Hepatocyte (in vitro differentiated cells): ENCODE data around the gene GALR2. TPM values are rescaled to one million over a fixed set of nuclear protein-coding genes. Genes with fewer than 3 reads are reported as not detected.

Experiments used
- DNase-seq: peaks from one replicate; pipeline ENCODE4 v3.0.0-alpha.2; 2016; ENCODE audit warnings: low spot score
- H2AFZ ChIP-seq: fragments of 200-600 bp; sonication (generic); 2 replicates; pipeline ENCODE4 v1.6.0; 2016; ENCODE audit warnings: antibody characterized with exemption, mild to moderate bottlenecking
- H3K27ac ChIP-seq: fragments of 200-600 bp; sonication (generic); 2 replicates; pipeline ENCODE4 v1.5.1; 2016; ENCODE audit warnings: mild to moderate bottlenecking
- H3K27me3 ChIP-seq: fragments of 200-600 bp; sonication (generic); 2 replicates; pipeline ENCODE4 v1.6.1; 2016
- H3K36me3 ChIP-seq: fragments of 200-600 bp; sonication (generic); replicated peaks from 2 replicates; pipeline ENCODE4 v1.5.1; 2016; ENCODE audit warnings: low read depth; ENCODE audit not compliant: insufficient read depth
- H3K4me1 ChIP-seq: fragments of 200-600 bp; sonication (generic); 2 replicates; pipeline ENCODE4 v1.5.1; 2016; ENCODE audit warnings: mild to moderate bottlenecking, moderate library complexity; ENCODE audit not compliant: insufficient read depth
- H3K4me2 ChIP-seq: fragments of 200-600 bp; sonication (generic); 2 replicates; pipeline ENCODE4 v1.6.0; 2016
- H3K4me3 ChIP-seq: fragments of 200-600 bp; sonication (generic); 2 replicates; pipeline ENCODE4 v1.5.1; 2016; ENCODE audit warnings: mild to moderate bottlenecking
- H3K79me2 ChIP-seq: fragments of 200-600 bp; sonication (generic); 2 replicates; pipeline ENCODE4 v1.6.0; 2017; ENCODE audit warnings: mild to moderate bottlenecking
- H3K9me2 ChIP-seq: fragments of 200-600 bp; sonication (generic); replicated peaks from 2 replicates; pipeline ENCODE4 v1.6.0; 2017; ENCODE audit warnings: mild to moderate bottlenecking; ENCODE audit not compliant: insufficient read depth
- H3K9me3 ChIP-seq: fragments of 200-600 bp; sonication (generic); 2 replicates; pipeline ENCODE4 v1.5.1; 2016; ENCODE audit warnings: low read depth, mild to moderate bottlenecking
- H4K20me1 ChIP-seq: fragments of 200-600 bp; sonication (generic); 2 replicates; pipeline ENCODE4 v1.6.0; 2016; ENCODE audit warnings: mild to moderate bottlenecking; ENCODE audit not compliant: insufficient read depth, poor library complexity, severe bottlenecking
- EZH2 ChIP-seq: fragments of 200-600 bp; sonication (generic); IDR thresholded peaks from 2 replicates; pipeline ENCODE4 v1.6.1; 2016; ENCODE audit warnings: antibody characterized with exemption, mild to moderate bottlenecking, borderline replicate concordance
- EZH2phosphoT487 ChIP-seq: fragments of 200-600 bp; sonication (generic); IDR thresholded peaks from one replicate; pipeline ENCODE4 v1.6.1; 2018; ENCODE audit warnings: antibody characterized with exemption, mild to moderate bottlenecking, low read depth, moderate library complexity; ENCODE audit not compliant: unreplicated experiment, severe bottlenecking
- WGBS: methylation state at CpG from one replicate; pipeline ENCODE4 v1.1.6; 2016; ENCODE audit warnings: low lambda C conversion rate; ENCODE audit errors: missing lambda C conversion rate; 5-methylcytosine and 5-hydroxymethylcytosine counted together
- polyA plus RNA-seq: library from polyadenylated mRNA; unstranded; fragments of >200 nt; fragmentation: Nextera tagmentation; extraction: Ambion mirVana; gene quantifications from 2 replicates; pipeline ENCODE4 v1.2.1, GENCODE V29; 2016
- total RNA-seq: library from RNA; depleted of rRNA; stranded (reverse); fragments of >200 nt; gene quantifications from 2 replicates; pipeline ENCODE4 v1.2.3, GENCODE V29; 2014
- TF ChIP-seq, protein P1 (sequence below): fragments of 200-600 bp; sonication (generic); IDR thresholded peaks from 2 replicates; pipeline ENCODE4 v1.5.1; 2016; ENCODE audit warnings: antibody characterized with exemption, mild to moderate bottlenecking; ENCODE audit not compliant: poor library complexity

GALR2 gene
- total and polyA plus RNA-seq, 2 experiments from 2014 or later = 0.24 TPM; not detected in 1

DNA sequence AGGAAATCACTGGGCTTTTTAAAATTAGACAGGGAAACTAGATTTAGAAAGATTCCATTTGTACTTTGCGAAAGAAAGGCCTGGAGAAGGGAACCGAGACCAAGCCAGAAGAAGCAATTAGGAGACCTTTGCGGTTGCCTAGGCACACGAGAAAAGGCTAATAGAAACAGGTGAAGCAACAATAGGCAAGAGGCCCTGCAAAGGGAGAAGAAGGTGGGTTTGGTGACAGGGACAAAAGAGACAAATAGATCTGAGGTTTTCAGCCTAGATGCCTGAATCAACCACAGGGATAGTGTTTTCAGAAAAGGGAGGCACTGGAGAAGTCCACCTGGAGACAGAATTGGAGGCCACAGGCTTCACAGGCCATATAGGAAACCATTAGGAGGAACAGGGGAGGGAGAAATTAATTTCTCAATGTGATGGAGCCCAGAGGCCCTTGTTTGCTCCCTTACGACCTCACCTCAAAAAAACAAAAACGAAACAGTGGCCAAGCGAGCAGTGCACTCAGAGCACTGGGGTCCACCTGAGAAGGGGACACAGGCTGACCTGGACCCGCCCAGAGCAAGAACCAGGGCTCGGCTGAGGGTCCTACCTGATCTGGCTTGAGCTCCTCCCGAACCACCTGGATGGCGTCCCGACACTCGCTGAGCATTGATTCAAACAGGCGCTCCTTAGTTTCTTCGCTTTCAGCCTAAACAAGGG is 24.6 kb upstream of the GALR2 start:
- H3K27ac ChIP-seq = no peak overlapping the region
- H3K4me2 ChIP-seq = no peak overlapping the region
- H3K9me2 ChIP-seq = no peaks in the 10 kb centered on the region
- H3K36me3 ChIP-seq = no peaks in the 10 kb centered on the region
- no peak for TF ChIP-seq EZH2phosphoT487
- no peak for TF ChIP-seq EZH2
- no peaks in the 10 kb centered on the region for H3K27me3 ChIP-seq
- no peak overlapping the region for H3K4me3 ChIP-seq
- WGBS = 97% methylated on average over 15 of the region's 15 CpGs
- no peaks in the 10 kb centered on the region for H3K9me3 ChIP-seq
- H4K20me1 ChIP-seq = no peaks in the 10 kb centered on the region
- H3K79me2 ChIP-seq = peaks cover 10% of the 10 kb centered on the region
- no peak for DNase-seq
- no peaks in the 10 kb centered on the region for H3K4me1 ChIP-seq
- H2AFZ ChIP-seq = no peak overlapping the region

DNA sequence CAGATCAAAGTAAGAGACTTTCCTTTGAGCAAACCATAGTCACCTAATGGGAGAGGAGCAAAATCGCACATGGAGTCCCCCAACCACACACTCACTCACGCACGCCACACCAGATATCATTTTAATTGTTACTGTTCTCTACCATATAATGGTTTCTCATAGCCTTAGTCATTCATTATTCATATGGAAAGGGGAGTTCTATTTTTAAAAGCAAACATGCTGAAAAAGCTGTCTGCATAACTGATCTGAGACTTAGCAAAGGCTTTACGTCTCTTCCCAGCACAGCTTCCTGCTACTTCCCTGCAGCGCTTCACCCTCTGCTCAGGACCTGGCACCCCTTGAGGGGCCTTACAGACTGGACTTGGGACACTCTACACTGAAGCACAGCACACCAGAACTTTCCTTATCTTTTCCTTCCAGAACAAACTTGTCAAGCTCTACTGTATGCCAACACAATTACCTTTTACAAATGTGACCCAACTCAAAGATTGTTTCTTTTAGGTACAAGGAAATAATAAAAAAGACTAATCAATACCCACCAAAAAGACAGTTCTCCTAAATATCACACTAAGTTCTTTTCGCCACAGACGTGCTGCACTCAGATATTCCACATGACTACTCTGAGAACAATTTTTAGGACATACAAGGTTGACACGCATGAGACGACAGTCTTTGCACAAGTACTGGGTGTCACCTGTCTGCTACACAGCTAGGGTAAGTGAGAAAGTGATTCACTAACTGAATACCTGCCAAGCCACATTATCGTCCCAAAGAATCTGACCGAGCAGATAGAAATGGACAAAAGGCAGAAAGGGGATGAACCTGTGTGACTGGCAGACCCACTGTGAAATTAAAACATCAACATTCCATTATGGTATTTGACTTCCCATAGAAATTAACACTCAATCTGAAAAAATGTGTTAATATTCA is 23.8 kb upstream of the GALR2 start:
- no peak for DNase-seq
- WGBS = 92% methylated on average over 11 of the region's 11 CpGs
- Histone ChIP-seq H3K27ac (peak overlapping the region; percentile 26), H3K27me3 (no peaks in the 10 kb centered on the region), H2AFZ (no peak overlapping the region), H3K79me2 (peaks cover 13% of the 10 kb centered on the region), H3K4me3 (no peak overlapping the region), H3K9me2 (no peaks in the 10 kb centered on the region), H3K4me1 (no peaks in the 10 kb centered on the region), H4K20me1 (no peaks in the 10 kb centered on the region), H3K4me2 (no peak overlapping the region), H3K9me3 (no peaks in the 10 kb centered on the region), H3K36me3 (no peaks in the 10 kb centered on the region)
- no peak for TF ChIP-seq EZH2
- TF ChIP-seq, protein P1, sequence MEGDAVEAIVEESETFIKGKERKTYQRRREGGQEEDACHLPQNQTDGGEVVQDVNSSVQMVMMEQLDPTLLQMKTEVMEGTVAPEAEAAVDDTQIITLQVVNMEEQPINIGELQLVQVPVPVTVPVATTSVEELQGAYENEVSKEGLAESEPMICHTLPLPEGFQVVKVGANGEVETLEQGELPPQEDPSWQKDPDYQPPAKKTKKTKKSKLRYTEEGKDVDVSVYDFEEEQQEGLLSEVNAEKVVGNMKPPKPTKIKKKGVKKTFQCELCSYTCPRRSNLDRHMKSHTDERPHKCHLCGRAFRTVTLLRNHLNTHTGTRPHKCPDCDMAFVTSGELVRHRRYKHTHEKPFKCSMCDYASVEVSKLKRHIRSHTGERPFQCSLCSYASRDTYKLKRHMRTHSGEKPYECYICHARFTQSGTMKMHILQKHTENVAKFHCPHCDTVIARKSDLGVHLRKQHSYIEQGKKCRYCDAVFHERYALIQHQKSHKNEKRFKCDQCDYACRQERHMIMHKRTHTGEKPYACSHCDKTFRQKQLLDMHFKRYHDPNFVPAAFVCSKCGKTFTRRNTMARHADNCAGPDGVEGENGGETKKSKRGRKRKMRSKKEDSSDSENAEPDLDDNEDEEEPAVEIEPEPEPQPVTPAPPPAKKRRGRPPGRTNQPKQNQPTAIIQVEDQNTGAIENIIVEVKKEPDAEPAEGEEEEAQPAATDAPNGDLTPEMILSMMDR = no peak

DNA sequence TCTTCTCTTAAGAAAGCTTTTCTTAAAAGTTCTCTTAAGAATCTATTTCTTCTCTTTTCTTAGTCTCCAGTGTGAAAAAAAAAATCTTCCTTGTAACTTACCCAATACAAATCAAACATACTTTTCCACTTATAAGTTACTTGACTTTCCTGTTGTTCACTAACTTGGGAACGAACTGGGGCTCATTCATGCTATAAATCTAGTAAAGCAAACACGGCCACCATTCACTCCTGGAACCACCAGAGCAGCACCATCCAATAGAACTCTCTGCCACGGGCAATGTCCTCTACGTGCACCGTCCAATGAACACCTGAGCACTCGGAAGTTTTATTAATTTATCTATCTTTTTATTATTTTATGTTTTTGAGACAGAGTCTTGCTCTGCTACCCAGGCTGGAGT is 23.0 kb upstream of the GALR2 start:
- no peaks in the 10 kb centered on the region for H3K9me3 ChIP-seq
- TF ChIP-seq EZH2 = no peak
- no peak for TF ChIP-seq EZH2phosphoT487
- TF ChIP-seq, protein P1 = no peak
- H4K20me1 ChIP-seq = no peaks in the 10 kb centered on the region
- no peak overlapping the region for H3K4me2 ChIP-seq
- H2AFZ ChIP-seq = no peak overlapping the region
- 85% methylated on average over 6 of the region's 6 CpGs for WGBS
- no peaks in the 10 kb centered on the region for H3K36me3 ChIP-seq
- peak overlapping the region; percentile 26 for H3K27ac ChIP-seq
- H3K4me3 ChIP-seq = no peak overlapping the region
- H3K4me1 ChIP-seq = no peaks in the 10 kb centered on the region
- no peaks in the 10 kb centered on the region for H3K9me2 ChIP-seq
- no peaks in the 10 kb centered on the region for H3K27me3 ChIP-seq
- DNase-seq = no peak
- peaks cover 13% of the 10 kb centered on the region for H3K79me2 ChIP-seq
